H1 (cell line): ENCODE measurements around the gene TP73. TPM values are rescaled to one million over a fixed set of nuclear protein-coding genes. Genes with fewer than 3 reads are reported as not detected.

ENCODE experiments used
- CTCF ChIA-PET: fragments of 300-600 bp; sonication (Branson Sonifier 250); formaldehyde crosslinking; loops from one replicate; lab custom pipeline; 2021; ENCODE audit not compliant: partially characterized antibody; lab: Charles Lee
- POLR2A ChIA-PET: fragments of 300-600 bp; sonication (Branson Sonifier 250); formaldehyde crosslinking; loops from one replicate; lab custom pipeline; 2021; ENCODE audit warnings: inconsistent platforms; ENCODE audit not compliant: partially characterized antibody; lab: Charles Lee
- DNase-seq, 2 experiments: peaks; one replicate each; pipeline versions ENCODE4 v3.0.0 to v3.0.0-alpha.2; 2010 to 2022; ENCODE audit warnings: low spot score in 2 of 2, low read depth in 1 of 2, mixed read lengths in 1 of 2
- FAIRE-seq: peaks from 2 replicates; lab custom pipeline; 2011; peaks lifted over from hg19 to GRCh38; lab: Jason Lieb, UNC
- H2AFZ ChIP-seq: 2 replicates; pipeline ENCODE4 v1.8.1; 2012; ENCODE audit warnings: low read length, inconsistent platforms
- H2AK5ac ChIP-seq: 2 replicates; pipeline ENCODE4 v1.6.1; 2013; ENCODE audit warnings: low read depth, low read length
- H2BK120ac ChIP-seq: replicated peaks from 2 replicates; pipeline ENCODE3; 2013; ENCODE audit warnings: low read depth, low read length, inconsistent platforms
- H2BK12ac ChIP-seq: 2 replicates; pipeline ENCODE4 v1.6.1; 2013; ENCODE audit warnings: low read depth, low read length
- H2BK15ac ChIP-seq: 2 replicates; pipeline ENCODE4 v1.6.1; 2013; ENCODE audit warnings: low read length
- H2BK20ac ChIP-seq: 2 replicates; pipeline ENCODE4 v1.6.1; 2013; ENCODE audit warnings: low read length
- H2BK5ac ChIP-seq: 2 replicates; pipeline ENCODE4 v1.6.1; 2013; ENCODE audit warnings: low read depth, low read length
- H3K14ac ChIP-seq: 2 replicates; pipeline ENCODE4 v1.6.1; 2013; ENCODE audit warnings: inconsistent platforms; ENCODE audit not compliant: insufficient read length
- H3K18ac ChIP-seq: 2 replicates; pipeline ENCODE4 v1.6.1; 2013; ENCODE audit warnings: low read length; ENCODE audit errors: extremely low read depth
- H3K23ac ChIP-seq: 2 replicates; pipeline ENCODE4 v1.6.1; 2013; ENCODE audit warnings: inconsistent platforms; ENCODE audit not compliant: insufficient read length
- H3K23me2 ChIP-seq: 2 replicates; pipeline ENCODE4 v1.6.1; 2013; ENCODE audit warnings: low read depth, low read length
- H3K27ac ChIP-seq: 2 replicates; pipeline ENCODE4 v1.6.1; 2011; ENCODE audit warnings: low read depth, low read length, inconsistent platforms
- H3K27me3 ChIP-seq, 4 experiments: replicated peaks in 1 of 4; 1 replicate in 1 of 4; 2 replicates in 3 of 4; pipeline versions ENCODE4 v1.6.1 to v1.8.1; 2011 to 2013; ENCODE audit warnings: low read length in 3 of 4, mild to moderate bottlenecking in 3 of 4, inconsistent platforms in 2 of 4, mixed read lengths in 2 of 4, moderate library complexity in 1 of 4; ENCODE audit not compliant: control insufficient read depth in 3 of 4, insufficient read depth in 3 of 4; ENCODE audit errors: extremely low read depth in 1 of 4
- H3K36me3 ChIP-seq, 4 experiments: 2 replicates each; pipeline versions ENCODE4 v1.6.1 to v1.8.1; 2011 to 2013; ENCODE audit warnings: mild to moderate bottlenecking in 4 of 4, low read length in 3 of 4, moderate library complexity in 2 of 4, control low read depth in 1 of 4, inconsistent platforms in 1 of 4; ENCODE audit not compliant: insufficient read depth in 4 of 4, control insufficient read depth in 2 of 4
- H3K4ac ChIP-seq: replicated peaks from 2 replicates; pipeline ENCODE3; 2013; ENCODE audit warnings: low read length, low read depth, mixed read lengths, inconsistent platforms; ENCODE audit not compliant: insufficient read length
- H3K4me1 ChIP-seq, 4 experiments: replicated peaks in 1 of 4; 1 replicate in 1 of 4; 2 replicates in 3 of 4; pipeline versions ENCODE4 v1.6.1 to v1.8.1; 2011 to 2013; ENCODE audit warnings: low read length in 3 of 4, inconsistent platforms in 2 of 4, mixed read lengths in 1 of 4; ENCODE audit not compliant: insufficient read depth in 4 of 4, control insufficient read depth in 3 of 4
- H3K4me2 ChIP-seq, 2 experiments: 2 replicates each; pipeline versions ENCODE4 v1.6.1 to v1.8.1; 2011 to 2013; ENCODE audit warnings: low read depth in 2 of 2, low read length in 2 of 2, control low read depth in 1 of 2, inconsistent platforms in 1 of 2, mild to moderate bottlenecking in 1 of 2; ENCODE audit not compliant: insufficient read depth in 1 of 2
- H3K4me3 ChIP-seq, 4 experiments: fragments of 200-600, 300-600 bp in 1 of 4; sonication (generic), shearing (Covaris generic), sonication (Bioruptor Twin) in 1 of 4; 2 replicates each; pipeline versions ENCODE4 v1.5.1 to v1.8.1; 2011 to 2016; ENCODE audit warnings: low read length in 4 of 4, low read depth in 3 of 4, control low read depth in 2 of 4, inconsistent platforms in 2 of 4, mild to moderate bottlenecking in 2 of 4, mixed read lengths in 1 of 4, moderate library complexity in 1 of 4; ENCODE audit not compliant: insufficient read depth in 2 of 4; ENCODE audit errors: extremely low read depth in 1 of 4
- H3K56ac ChIP-seq: replicated peaks from 2 replicates; pipeline ENCODE3; 2013; ENCODE audit warnings: low read depth, mild to moderate bottlenecking, mixed read lengths, low read length, inconsistent platforms; ENCODE audit not compliant: insufficient read length
- H3K79me1 ChIP-seq: 2 replicates; pipeline ENCODE4 v1.6.1; 2013; ENCODE audit warnings: low read depth, low read length, control low read depth
- H3K79me2 ChIP-seq, 2 experiments: 2 replicates each; pipeline versions ENCODE4 v1.6.1 to v1.8.1; 2012 to 2013; ENCODE audit warnings: low read length in 2 of 2, mild to moderate bottlenecking in 2 of 2, inconsistent platforms in 1 of 2; ENCODE audit not compliant: insufficient read depth in 2 of 2, control insufficient read depth in 1 of 2
- H3K9ac ChIP-seq, 4 experiments: replicated peaks in 1 of 4; 1 replicate in 1 of 4; 2 replicates in 3 of 4; pipeline versions ENCODE4 v1.6.1 to v1.8.1; 2011 to 2013; ENCODE audit warnings: low read depth in 3 of 4, low read length in 3 of 4, control low read depth in 2 of 4, mild to moderate bottlenecking in 2 of 4, moderate library complexity in 2 of 4, inconsistent platforms in 1 of 4; ENCODE audit errors: extremely low read depth in 1 of 4
- H3K9me3 ChIP-seq, 2 experiments: 2 replicates each; pipeline versions ENCODE4 v1.6.1 to v1.8.1; 2012 to 2013; ENCODE audit warnings: mild to moderate bottlenecking in 2 of 2, moderate library complexity in 2 of 2, control low read depth in 1 of 2, inconsistent platforms in 1 of 2, low read depth in 1 of 2, low read length in 1 of 2, mixed read lengths in 1 of 2; ENCODE audit not compliant: insufficient read depth in 2 of 2
- H4K20me1 ChIP-seq, 2 experiments: replicated peaks in 1 of 2; 2 replicates each; pipeline versions ENCODE3 to v1.8.1; 2011 to 2013; ENCODE audit warnings: inconsistent platforms in 2 of 2, low read length in 2 of 2, mild to moderate bottlenecking in 1 of 2; ENCODE audit not compliant: insufficient read depth in 2 of 2, control insufficient read depth in 1 of 2
- H4K5ac ChIP-seq: 2 replicates; pipeline ENCODE4 v1.6.1; 2013; ENCODE audit warnings: low read length, low read depth, mixed read lengths, inconsistent platforms; ENCODE audit not compliant: insufficient read length
- H4K8ac ChIP-seq: 2 replicates; pipeline ENCODE4 v1.8.0; 2013; ENCODE audit warnings: mild to moderate bottlenecking, moderate library complexity, low read length, inconsistent platforms; ENCODE audit not compliant: insufficient read depth; ENCODE audit errors: extremely low read depth
- H4K91ac ChIP-seq: replicated peaks from 2 replicates; pipeline ENCODE3; 2013; ENCODE audit warnings: low read length, mixed read lengths, inconsistent platforms; ENCODE audit not compliant: insufficient read length
- PHF8 ChIP-seq: fragments of 200-600 bp; sonication (generic); conservative IDR thresholded peaks from 2 replicates; pipeline ENCODE4 v1.7.1; 2012; ENCODE audit warnings: low read depth, mild to moderate bottlenecking, inconsistent platforms, low read length, moderate library complexity
- SAP30 ChIP-seq: fragments of 300-600 bp; sonication (generic); IDR thresholded peaks from 2 replicates; pipeline ENCODE4 v1.7.1; 2012; ENCODE audit warnings: low read length, moderate library complexity, mild to moderate bottlenecking, inconsistent platforms; ENCODE audit not compliant: insufficient read depth, insufficient replicate concordance
- WGBS, 2 experiments: shearing (Covaris generic) in 1 of 2; methylation state at CpG; one replicate each; pipeline versions ENCODE4 v1.1.6 to v1.1.7; 2013 to 2015; ENCODE audit warnings: low lambda C conversion rate in 2 of 2, mixed read lengths in 2 of 2, inconsistent platforms in 1 of 2, low coverage in 1 of 2, missing lambda C conversion rate in 1 of 2; ENCODE audit not compliant: insufficient replicate concordance in 2 of 2, insufficient coverage in 1 of 2, insufficient read length in 1 of 2; ENCODE audit errors: extremely low coverage in 1 of 2, missing lambda C conversion rate in 1 of 2; 5-methylcytosine and 5-hydroxymethylcytosine counted together
- polyA plus RNA-seq, 7 experiments: library from polyadenylated mRNA; depleted of rRNA in 3 of 7; stranded (reverse) in 5 of 7; unstranded in 2 of 7; fragments of >200 nt in 5 of 7; fragments of 200-250 nt in 2 of 7; gene quantifications; 1 replicate in 5 of 7; 2 replicates in 1 of 7; 4 replicates in 1 of 7; pipeline versions ENCODE4 v1.2.1 to v1.2.3, GENCODE V29; 2011 to 2013; ENCODE audit warnings: missing spikeins in 2 of 7, mixed read lengths in 2 of 7
- total RNA-seq: library from RNA; stranded (reverse); fragmentation: NEBNext Ultra II Directional; extraction: Animal tissue kit (Norgen Biotek cat#: 25700); gene quantifications from 2 replicates; pipeline ENCODE4 v1.2.1, GENCODE V29; 2021

The TP73 gene
- total and polyA plus RNA-seq, 2 of the 8 experiments (the other 6 are each of a cell fraction or from before 2014, with no cell fraction given) = 2.6 to 3.1 TPM

GRCh38 chr1:3623441-3624199 is 28.7 kb upstream of the TP73 start:
- Histone ChIP-seq H4K91ac (no peak overlapping the region), H3K4me3 (peak overlapping the region; percentile 77 to 90 (median 82)), H3K4ac (no peak overlapping the region), H2AK5ac (no peak overlapping the region), H2BK12ac (no peak overlapping the region), H3K14ac (no peak overlapping the region), H2BK120ac (no peak overlapping the region), H3K4me2 (peak overlapping the region; percentile 85 to 95), H3K18ac (no peak overlapping the region), H3K36me3 (peaks cover 0 to 13% (median 4%) of the 10 kb centered on the region in 4 experiments; a peak in 5 of 8 replicates), H3K56ac (no peak overlapping the region), H2BK20ac (no peak overlapping the region), H3K23me2 (peaks cover 11% of the 10 kb centered on the region), H3K27ac (no peak overlapping the region), H3K79me1 (no peaks in the 10 kb centered on the region), H2AFZ (peak overlapping the region; percentile 7; the same call in 1 of the 2 replicates), H3K27me3 (no peaks in the 10 kb centered on the region), H3K9me3 (no peaks in the 10 kb centered on the region), H3K23ac (no peak overlapping the region), H2BK5ac (no peak overlapping the region), H4K5ac (no peak overlapping the region), H3K9ac (peak overlapping the region in 2 of 4 experiments; percentile 8 to 24; a peak in 3 of 7 replicates), H4K20me1 (peaks cover 3% of the 10 kb centered on the region in 2 experiments), H3K4me1 (peaks cover 0 to 12% (median 3%) of the 10 kb centered on the region in 4 experiments; a peak in 6 of 7 replicates), H4K8ac (no peak overlapping the region), H3K79me2 (no peaks in the 10 kb centered on the region; a peak in 1 of 4 replicates), H2BK15ac (no peak overlapping the region)
- TF ChIP-seq PHF8 = no peak
- TF ChIP-seq SAP30 = peak; percentile 30
- FAIRE-seq (no peak), DNase-seq (no peak)
- ChIA-PET CTCF (interaction anchor here (0.6 to 6.7 kb wide), 16 partner anchors 33 to 1593 kb away, joined by 3 to 148 read pairs (median 4); no protein-coding TSS in a partner anchor), POLR2A (interaction anchor here (0.9 to 1.5 kb wide), 4 partner anchors 9 to 131 kb away, joined by 3 read pairs; no protein-coding TSS in a partner anchor)
- WGBS, 2 experiments = 44% methylated on average over 22 of the region's 23 CpGs; no CpG with 5 or more reads in 1 of the 2 experiments
